HG02885 (cell line): Measurements from ENCODE around the gene LRRC8D.

Experiments used
- ATAC-seq: cut with Tn5 transposase; IDR thresholded peaks from one replicate; pipeline ENCODE4 v1.9.1; 2021; ENCODE audit warnings: mild to moderate bottlenecking; ENCODE audit not compliant: unreplicated experiment, poor library complexity

Gene LRRC8D

GRCh38 chr1:89806616-89807015, 14.2 kb upstream of the LRRC8D start:
- no peak for ATAC-seq

DNA sequence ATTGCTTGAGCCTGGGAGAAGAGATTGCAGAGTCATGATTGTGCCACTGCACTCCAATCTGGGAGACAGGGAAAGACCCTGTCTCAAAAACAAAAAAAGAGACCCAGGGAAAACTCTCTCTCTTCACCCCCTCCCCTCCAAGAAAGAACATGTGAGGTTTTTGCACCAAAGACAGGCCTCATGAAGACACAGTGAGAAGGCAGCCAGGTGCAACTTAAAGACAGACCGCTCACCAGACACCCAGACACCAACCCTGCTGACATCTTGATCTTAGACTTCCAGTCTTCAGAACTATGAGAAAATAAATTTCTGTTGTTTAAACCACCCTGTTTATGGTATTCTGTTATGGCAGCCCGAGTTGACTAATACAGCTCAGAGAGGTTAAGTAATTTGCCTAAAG, 13.3 kb upstream of the LRRC8D start:
- no peak for ATAC-seq

DNA sequence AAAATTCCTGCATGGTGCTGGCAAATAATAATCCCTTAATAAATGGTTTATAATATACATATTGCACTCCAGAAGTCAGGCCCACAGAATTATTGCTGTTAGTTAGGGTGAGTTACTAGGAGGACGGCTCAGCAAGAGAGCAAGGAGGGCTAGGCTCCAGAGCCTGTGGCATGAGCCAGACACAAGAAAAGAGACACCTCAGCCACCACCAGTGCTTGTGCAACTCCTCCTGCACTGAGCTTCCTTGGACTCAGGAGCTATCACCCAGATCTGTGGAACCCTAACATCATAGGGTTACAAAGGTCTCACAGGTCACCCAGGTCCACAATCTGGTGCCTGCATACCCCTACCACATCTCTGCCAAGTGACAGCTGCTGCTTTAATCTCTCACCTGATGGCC, 12.8 kb upstream of the LRRC8D start:
- no peak for ATAC-seq

- ATAC-seq, result no peak
Observed at GRCh38 chr1:89808441-89809117, 12.3 kb upstream of the LRRC8D start.

GRCh38 chr1:89809556-89809955, 11.3 kb upstream of the LRRC8D start:
- no peak for ATAC-seq

GRCh38 chr1:89810302-89810701, 10.5 kb upstream of the LRRC8D start:
- ATAC-seq, result no peak

- no peak for ATAC-seq
Observed at GRCh38 chr1:89810880-89811279, 10.0 kb upstream of the LRRC8D start.

GRCh38 chr1:89812992-89813391, 7.8 kb upstream of the LRRC8D start:
- ATAC-seq, result no peak

GRCh38 chr1:89815040-89815439, 5.8 kb upstream of the LRRC8D start:
- no peak for ATAC-seq

DNA sequence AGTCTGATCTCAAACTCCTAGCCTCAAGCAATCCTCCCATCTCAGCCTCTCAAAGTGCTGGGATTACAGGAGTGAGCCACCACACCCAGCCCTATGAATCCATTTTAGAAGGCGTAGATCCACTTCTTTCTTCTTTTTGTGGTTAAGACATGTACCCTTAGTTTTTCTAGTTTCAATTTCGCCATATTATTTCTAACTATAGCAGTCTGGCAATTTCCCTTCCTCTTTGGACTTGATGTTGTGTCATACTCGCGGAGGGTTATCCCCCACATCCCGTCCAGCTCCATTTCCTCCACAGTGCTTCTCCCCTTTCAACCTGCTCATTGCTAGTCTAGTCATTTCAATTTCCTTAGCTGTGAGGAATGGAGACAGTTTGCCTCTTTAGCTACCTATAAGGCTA, 5.2 kb upstream of the LRRC8D start:
- peak; percentile 46 for ATAC-seq

DNA sequence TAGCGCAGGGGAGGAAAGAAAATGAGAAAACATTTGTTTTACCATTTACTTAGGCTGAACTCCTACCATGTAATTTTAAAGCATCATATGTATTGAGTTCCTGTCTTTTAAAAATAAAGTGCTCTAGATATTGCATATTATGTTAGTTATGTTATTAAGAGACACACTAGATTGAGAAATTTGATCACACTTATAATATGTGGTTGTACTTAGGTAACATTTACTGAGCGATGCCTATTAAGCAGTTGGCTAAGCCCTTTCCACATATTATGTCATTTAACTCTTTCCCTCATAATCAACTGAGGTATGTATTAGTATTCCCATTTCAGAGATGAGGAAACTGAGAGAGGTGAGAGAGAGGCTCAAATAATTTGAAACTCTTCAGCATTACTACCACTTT, 4.5 kb upstream of the LRRC8D start:
- ATAC-seq, result no peak

GRCh38 chr1:89821322-89822108, 683 bp downstream of the LRRC8D start:
- ATAC-seq, result peak; percentile 60

GRCh38 chr1:89822109-89822962, 1.5 kb downstream of the LRRC8D start:
- ATAC-seq, result no peak

- no peak for ATAC-seq
Observed at GRCh38 chr1:89822999-89823628, 2.3 kb downstream of the LRRC8D start.

GRCh38 chr1:89823679-89824292, 3.0 kb downstream of the LRRC8D start:
- ATAC-seq, result no peak

- no peak for ATAC-seq
Observed at GRCh38 chr1:89826594-89826993, 5.8 kb downstream of the LRRC8D start.

- ATAC-seq, result no peak
Observed at GRCh38 chr1:89827330-89827729, 6.5 kb downstream of the LRRC8D start.

GRCh38 chr1:89827902-89828301, 7.1 kb downstream of the LRRC8D start:
- ATAC-seq, result no peak

GRCh38 chr1:89829186-89829585, 8.4 kb downstream of the LRRC8D start:
- ATAC-seq, result no peak

DNA sequence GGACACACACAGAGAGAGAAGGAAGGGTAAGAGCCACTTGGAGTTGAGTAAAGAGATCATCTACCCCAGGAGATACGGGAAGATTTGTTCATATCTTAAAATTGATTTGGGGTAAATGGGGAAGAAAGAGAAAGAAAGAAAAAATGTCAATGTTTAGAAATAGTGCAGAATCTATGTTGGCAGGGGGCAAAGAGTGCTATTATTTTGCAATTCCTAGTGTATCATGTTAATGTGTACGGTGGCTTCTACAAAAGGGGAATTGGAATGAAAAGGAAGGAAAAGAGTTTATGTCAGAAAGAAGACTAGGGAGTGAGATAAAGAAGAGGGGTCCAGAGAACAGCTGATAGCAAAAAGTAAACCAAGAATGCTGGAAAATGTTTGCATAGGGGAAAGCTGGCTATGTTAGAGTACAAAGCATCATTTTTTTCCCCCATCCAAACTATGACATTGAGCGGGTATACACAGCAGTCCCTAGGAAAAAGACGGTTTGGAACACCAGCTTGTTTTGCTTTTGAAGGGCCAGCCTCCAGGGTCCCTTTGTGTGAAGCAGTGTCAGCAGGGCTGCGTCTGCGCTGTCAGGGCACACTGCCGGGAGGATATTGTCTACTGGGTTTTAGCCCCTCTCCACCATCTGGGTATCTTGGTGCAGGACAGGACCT, 10.8 kb downstream of the LRRC8D start:
- ATAC-seq, result no peak
